Fibroblast of lung (primary cell): ENCODE measurements around the gene VIPR2.

Experiments
- CTCF ChIP-seq, 2 donors: IDR thresholded peaks in 1 of 2; conservative IDR thresholded peaks in 1 of 2; 1 replicate in 1 of 2; 2 replicates in 1 of 2; pipeline ENCODE4 v1.5.1; 2011 to 2012; ENCODE audit warnings: low read length in 2 of 2, control low read depth in 1 of 2, inconsistent platforms in 1 of 2, low read depth in 1 of 2, mild to moderate bottlenecking in 1 of 2
- EZH2 ChIP-seq: IDR thresholded peaks from 2 replicates; pipeline ENCODE4 v1.5.1; 2012; ENCODE audit warnings: low read length, control low read depth, mild to moderate bottlenecking; ENCODE audit errors: missing control alignments

GRCh38 chr7:159013825-159014289, 130.8 kb downstream of the VIPR2 start:
- TF ChIP-seq CTCF (conservative IDR thresholded peaks at IDR 0.05 in 1 of 2, IDR thresholded peaks at IDR 0.05 in 1 of 2; ENCODE audit: low read depth in 1 of 2, low read length in 2 of 2) (no peak), EZH2 (no peak)
